KMS-11 (cell line): ENCODE measurements around the gene KIF14.
A peak's percentile ranks its signal among the peaks of the same experiment; 100 is the strongest.

Source experiments
- H2AFZ ChIP-seq: fragments of 200-600 bp; sonication (generic); 2 replicates; pipeline ENCODE4 v1.6.1; 2016; ENCODE audit warnings: antibody characterized with exemption, mixed run types, low read depth
- H3K27ac ChIP-seq: fragments of 200-600 bp; sonication (generic); 2 replicates; pipeline ENCODE4 v1.6.1; 2016; ENCODE audit warnings: mild to moderate bottlenecking, mixed run types
- H3K27me3 ChIP-seq: fragments of 200-600 bp; sonication (generic); 2 replicates; pipeline ENCODE4 v1.6.1; 2017; ENCODE audit warnings: mild to moderate bottlenecking, low read depth, mixed run types, moderate library complexity; ENCODE audit not compliant: insufficient read depth
- H3K36me3 ChIP-seq: fragments of 200-600 bp; sonication (generic); 2 replicates; pipeline ENCODE4 v1.6.1; 2017; ENCODE audit warnings: mild to moderate bottlenecking, mixed run types; ENCODE audit not compliant: insufficient read depth
- H3K4me1 ChIP-seq: fragments of 200-600 bp; sonication (generic); 2 replicates; pipeline ENCODE4 v1.6.1; 2016; ENCODE audit warnings: mild to moderate bottlenecking, low read depth, mixed run types; ENCODE audit not compliant: poor library complexity, severe bottlenecking
- H3K4me2 ChIP-seq: fragments of 200-600 bp; sonication (generic); 2 replicates; pipeline ENCODE4 v1.7.0; 2016; ENCODE audit warnings: mild to moderate bottlenecking, mixed run types
- H3K4me3 ChIP-seq: fragments of 200-600 bp; sonication (generic); IDR thresholded peaks from 2 replicates; pipeline ENCODE4 v1.6.1; 2017; ENCODE audit warnings: low read depth, low read length, mixed read lengths; ENCODE audit not compliant: insufficient read depth
- H3K79me2 ChIP-seq: fragments of 200-600 bp; sonication (generic); 2 replicates; pipeline ENCODE4 v1.6.1; 2016; ENCODE audit warnings: low read depth, mixed run types; ENCODE audit not compliant: insufficient read depth
- H3K9ac ChIP-seq: fragments of 200-600 bp; sonication (generic); 2 replicates; pipeline ENCODE4 v1.6.1; 2016; ENCODE audit warnings: mild to moderate bottlenecking, mixed run types
- H4K20me1 ChIP-seq: fragments of 200-600 bp; sonication (generic); 2 replicates; pipeline ENCODE4 v1.6.1; 2016; ENCODE audit warnings: mild to moderate bottlenecking, mixed run types; ENCODE audit not compliant: insufficient read depth
- TF ChIP-seq, protein P1 (sequence below): fragments of 200-600 bp; sonication (generic); conservative IDR thresholded peaks from 2 replicates; pipeline ENCODE4 v1.6.1; 2017; ENCODE audit warnings: low read depth, mild to moderate bottlenecking, antibody characterized with exemption, low read length, moderate library complexity, mixed read lengths

The KIF14 gene

DNA sequence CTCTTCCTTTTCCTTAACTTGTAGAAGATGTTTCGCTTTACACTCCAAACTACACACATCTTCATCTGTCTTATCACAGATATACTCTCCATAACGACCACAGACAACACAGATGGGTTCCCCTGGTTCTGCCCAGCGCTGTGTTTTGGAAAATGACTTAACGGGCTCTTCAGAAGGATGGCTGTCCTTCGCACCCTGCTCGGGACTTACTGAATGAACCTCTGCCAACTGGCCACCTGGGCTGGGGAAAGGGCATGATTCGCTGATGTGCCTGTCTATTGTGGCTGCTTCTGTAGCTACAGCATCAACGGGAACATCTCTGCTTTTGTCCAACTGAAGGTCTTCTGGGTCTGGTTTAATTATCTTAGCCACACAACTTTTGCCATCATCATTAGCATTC, 45.8 kb upstream of the KIF14 start:
- Histone ChIP-seq H3K9ac (no peak overlapping the region), H3K4me1 (peaks cover 17% of the 10 kb centered on the region), H2AFZ (no peak overlapping the region), H3K79me2 (peaks cover 20% of the 10 kb centered on the region), H3K4me2 (no peak overlapping the region), H3K4me3 (no peak overlapping the region), H4K20me1 (no peaks in the 10 kb centered on the region), H3K36me3 (no peaks in the 10 kb centered on the region), H3K27ac (no peak overlapping the region), H3K27me3 (no peaks in the 10 kb centered on the region)
- TF ChIP-seq, protein P1, sequence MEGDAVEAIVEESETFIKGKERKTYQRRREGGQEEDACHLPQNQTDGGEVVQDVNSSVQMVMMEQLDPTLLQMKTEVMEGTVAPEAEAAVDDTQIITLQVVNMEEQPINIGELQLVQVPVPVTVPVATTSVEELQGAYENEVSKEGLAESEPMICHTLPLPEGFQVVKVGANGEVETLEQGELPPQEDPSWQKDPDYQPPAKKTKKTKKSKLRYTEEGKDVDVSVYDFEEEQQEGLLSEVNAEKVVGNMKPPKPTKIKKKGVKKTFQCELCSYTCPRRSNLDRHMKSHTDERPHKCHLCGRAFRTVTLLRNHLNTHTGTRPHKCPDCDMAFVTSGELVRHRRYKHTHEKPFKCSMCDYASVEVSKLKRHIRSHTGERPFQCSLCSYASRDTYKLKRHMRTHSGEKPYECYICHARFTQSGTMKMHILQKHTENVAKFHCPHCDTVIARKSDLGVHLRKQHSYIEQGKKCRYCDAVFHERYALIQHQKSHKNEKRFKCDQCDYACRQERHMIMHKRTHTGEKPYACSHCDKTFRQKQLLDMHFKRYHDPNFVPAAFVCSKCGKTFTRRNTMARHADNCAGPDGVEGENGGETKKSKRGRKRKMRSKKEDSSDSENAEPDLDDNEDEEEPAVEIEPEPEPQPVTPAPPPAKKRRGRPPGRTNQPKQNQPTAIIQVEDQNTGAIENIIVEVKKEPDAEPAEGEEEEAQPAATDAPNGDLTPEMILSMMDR: no peak

- Histone ChIP-seq H3K36me3 (no peaks in the 10 kb centered on the region), H2AFZ (no peak overlapping the region), H3K79me2 (peaks cover 15% of the 10 kb centered on the region), H3K9ac (no peak overlapping the region), H3K4me2 (no peak overlapping the region), H3K27me3 (no peaks in the 10 kb centered on the region), H3K4me3 (no peak overlapping the region), H3K27ac (no peak overlapping the region), H4K20me1 (no peaks in the 10 kb centered on the region), H3K4me1 (peaks cover 14% of the 10 kb centered on the region)
- TF ChIP-seq, protein P1: no peak
Observed at GRCh38 chr1:200665861-200666260, 45.3 kb upstream of the KIF14 start.

DNA sequence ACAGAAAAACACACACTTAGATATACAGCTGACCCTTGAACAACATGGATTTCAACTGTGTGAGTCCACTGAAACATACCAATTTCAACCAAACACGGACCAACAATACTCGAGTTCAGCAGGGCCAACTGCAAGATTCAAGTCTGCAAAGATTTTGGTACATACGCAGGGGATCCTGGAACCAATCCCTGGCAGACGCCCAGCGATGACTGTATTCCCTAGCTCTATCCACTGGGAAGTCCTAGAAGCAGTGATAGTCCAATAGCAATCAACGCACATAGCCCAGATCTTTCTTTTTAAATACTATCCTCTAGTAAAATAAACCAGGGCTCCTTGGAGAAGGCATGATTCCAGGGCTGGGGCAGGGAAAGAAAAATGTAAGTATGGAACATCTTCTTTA, 40.2 kb upstream of the KIF14 start:
- TF ChIP-seq, protein P1: no peak
- H3K9ac ChIP-seq: no peak overlapping the region
- H3K27me3 ChIP-seq: no peaks in the 10 kb centered on the region
- no peak overlapping the region for H2AFZ ChIP-seq
- H3K27ac ChIP-seq: no peak overlapping the region; the same call in 1 of the 2 replicates
- H3K4me1 ChIP-seq: peaks cover 22% of the 10 kb centered on the region
- H3K36me3 ChIP-seq: no peaks in the 10 kb centered on the region
- H3K4me3 ChIP-seq: no peak overlapping the region
- H4K20me1 ChIP-seq: no peaks in the 10 kb centered on the region
- H3K4me2 ChIP-seq: no peak overlapping the region
- no peaks in the 10 kb centered on the region for H3K79me2 ChIP-seq

- Histone ChIP-seq H4K20me1 (no peaks in the 10 kb centered on the region), H3K27ac (no peak overlapping the region), H3K9ac (no peak overlapping the region), H3K4me1 (peaks cover 22% of the 10 kb centered on the region), H3K4me2 (peak overlapping the region; percentile 21; the same call in 1 of the 2 replicates), H3K79me2 (no peaks in the 10 kb centered on the region), H2AFZ (no peak overlapping the region), H3K4me3 (no peak overlapping the region), H3K27me3 (no peaks in the 10 kb centered on the region), H3K36me3 (no peaks in the 10 kb centered on the region)
- TF ChIP-seq, protein P1: no peak
Observed at GRCh38 chr1:200659269-200659668, 38.7 kb upstream of the KIF14 start.
